NCI-H510A treated with DMSO at 0.1 percent for 48 hours (cell line): ENCODE measurements around the gene MANSC4.
"Not testable (repeated sequence)": the region's sequence is repeated elsewhere in the genome, so short reads cannot be mapped to it uniquely, and the experiment has no call there.

Source experiments
- DNase-seq: peaks from one replicate; lab custom pipeline; 2025; lab: John Stamatoyannopoulos, UW

The MANSC4 gene

GRCh38 chr12:27751386-27752047, 28.5 kb downstream of the MANSC4 start:
- DNase-seq = peak; percentile 36

DNA sequence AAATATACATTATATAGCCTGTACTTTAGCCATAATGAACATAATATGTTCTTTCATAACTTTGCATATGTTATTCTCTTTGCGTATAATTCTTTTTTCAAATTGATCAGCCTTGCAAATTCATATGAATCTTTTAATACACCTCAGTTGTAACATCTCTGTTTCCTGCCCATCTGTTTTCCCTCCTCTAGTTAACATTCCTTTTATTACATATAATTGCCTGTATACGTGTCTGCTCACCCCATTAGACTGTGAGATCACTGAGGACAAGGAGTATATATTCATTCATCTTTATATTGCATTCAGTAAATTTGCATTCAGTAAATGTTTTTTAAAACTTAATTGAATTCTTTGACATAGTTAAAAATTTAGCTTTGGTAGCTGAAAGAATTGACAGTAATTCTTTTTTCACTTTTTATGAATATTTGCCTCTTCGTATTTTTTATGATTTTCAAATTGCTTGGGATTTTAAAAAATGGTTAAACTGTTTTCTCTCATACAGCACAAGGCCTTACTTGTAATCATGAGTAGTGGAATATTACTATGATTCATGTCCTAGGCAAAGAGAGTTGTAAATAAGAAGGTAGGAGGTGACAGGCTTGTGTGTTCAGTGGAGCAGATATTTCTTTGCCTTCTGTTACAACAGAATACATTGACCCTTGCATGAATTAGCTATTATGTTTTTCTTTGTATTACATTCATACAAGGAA, 32.8 kb downstream of the MANSC4 start:
- no peak for DNase-seq

- DNase-seq = not testable (repeated sequence)
These were observed 34.3 kb downstream of the MANSC4 start for GRCh38 chr12:27745734-27746133.

- no peak for DNase-seq
These were observed 36.4 kb downstream of the MANSC4 start for GRCh38 chr12:27743601-27744000.

DNA sequence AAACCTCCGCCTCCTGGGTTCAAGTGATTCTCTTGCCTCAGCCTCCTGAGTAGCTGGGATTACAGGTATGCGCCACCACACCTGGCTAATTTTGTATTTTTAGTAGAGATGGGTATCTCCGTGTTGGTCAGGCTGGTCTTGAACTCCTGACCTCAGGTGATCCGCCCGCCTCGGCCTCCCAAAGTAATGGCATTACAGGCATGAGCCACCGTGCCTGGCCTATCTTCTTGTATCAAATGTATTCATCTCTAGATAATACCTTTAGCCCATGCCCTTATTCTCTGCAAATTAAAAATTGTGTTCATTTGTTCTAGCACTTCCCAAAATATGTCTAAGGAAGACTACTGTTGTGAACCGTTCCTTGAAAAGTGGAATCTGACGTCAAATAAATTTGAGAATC, 45.7 kb downstream of the MANSC4 start:
- DNase-seq = not testable (repeated sequence)

GRCh38 chr12:27733791-27734190, 46.2 kb downstream of the MANSC4 start:
- DNase-seq = no peak

DNA sequence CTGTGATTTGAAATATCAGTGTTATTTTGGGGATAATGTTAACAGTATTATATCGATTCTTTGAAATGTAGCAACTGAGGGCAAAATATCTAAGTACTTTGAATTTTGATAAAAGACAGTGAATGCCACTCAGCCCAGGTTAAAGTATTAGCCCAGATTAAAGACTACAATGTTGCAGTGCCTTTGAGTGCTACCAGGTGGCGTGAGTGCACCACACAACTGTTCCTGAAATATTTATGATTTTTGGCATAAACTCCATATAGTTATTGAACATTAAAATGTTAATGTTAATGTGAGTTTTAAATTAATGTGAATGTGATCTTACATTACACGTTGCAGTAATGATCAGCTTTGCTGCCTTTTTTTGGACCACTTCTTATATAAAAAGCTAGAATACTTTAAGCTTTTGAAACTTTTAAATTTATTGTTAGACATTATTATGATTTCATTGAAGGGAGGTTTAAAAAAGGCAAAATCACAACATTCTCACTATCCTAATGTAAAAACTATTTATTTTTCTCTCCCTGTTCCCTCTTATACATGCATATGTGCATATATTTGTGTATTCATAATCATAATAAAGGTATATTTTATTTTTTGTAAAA, 46.9 kb downstream of the MANSC4 start:
- DNase-seq = peak; percentile 31

DNA sequence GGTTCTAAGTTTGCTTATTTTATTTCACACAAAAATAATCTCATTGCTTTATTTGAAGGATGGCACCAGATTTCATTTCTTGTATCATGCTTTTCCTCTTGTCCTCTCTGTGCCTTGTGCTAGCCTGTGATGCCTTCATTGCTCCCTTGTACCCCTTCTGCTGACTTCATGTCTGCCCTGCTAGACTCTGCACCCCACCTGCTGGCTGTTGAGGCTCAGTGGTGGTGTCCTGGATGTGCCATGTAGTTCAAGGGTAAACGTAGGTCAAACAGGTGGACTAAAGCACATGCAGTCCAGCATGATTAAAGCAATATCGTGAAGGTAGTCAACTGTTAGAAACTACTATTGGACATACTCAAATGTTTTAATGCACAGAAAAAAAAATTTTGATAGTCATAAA, 47.8 kb downstream of the MANSC4 start:
- DNase-seq = no peak

DNA sequence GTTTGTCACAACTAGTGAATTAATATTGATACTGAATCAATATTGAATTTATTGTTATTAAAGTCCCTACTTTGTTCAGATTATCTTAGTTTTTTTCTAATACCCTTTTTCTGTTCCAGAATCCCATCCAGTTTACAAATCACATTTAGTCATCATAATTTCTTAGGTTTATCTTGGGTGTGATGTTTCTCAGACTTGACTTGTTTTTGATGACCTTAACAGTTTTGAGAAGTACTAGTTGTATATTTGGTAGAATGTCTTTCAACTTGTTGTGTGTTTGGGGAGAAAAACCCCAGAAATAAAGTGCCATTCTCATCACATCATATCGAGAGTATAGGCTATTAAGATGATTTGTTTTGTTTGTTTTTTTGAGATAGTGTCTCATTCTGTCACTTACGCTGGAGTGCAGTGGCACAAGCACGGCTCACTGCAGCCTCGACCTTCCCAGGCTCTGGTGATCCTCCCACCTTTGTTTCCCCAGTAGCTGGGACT, 49.9 kb downstream of the MANSC4 start:
- DNase-seq = no peak

- DNase-seq = no peak
These were observed 56.8 kb downstream of the MANSC4 start for GRCh38 chr12:27723212-27723611.
